ENCODE data around the gene DGKK.
"Not testable (repeated sequence)": the region's sequence is repeated elsewhere in the genome, so short reads cannot be mapped to it uniquely, and the experiment has no call there.

Gene DGKK

DNA sequence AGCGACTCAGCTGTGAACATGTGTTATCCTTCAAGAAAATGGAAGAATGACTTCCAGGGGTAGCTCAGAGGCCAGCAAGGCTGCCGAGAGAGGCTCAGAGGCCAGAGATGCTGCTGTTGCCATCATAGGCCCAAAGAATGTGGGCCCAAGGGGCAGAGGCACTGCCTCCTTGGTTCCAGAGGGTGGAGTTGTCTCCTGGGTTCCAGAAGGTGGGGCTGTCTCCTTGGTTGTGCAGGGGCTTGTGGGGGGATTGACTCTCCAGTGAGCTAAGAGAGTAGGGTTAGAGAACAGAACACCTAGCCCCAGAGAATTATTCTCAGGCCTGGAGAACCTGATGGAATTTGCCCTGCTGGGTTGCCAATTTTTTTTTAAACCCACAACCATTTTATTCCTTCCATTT is 62.6 kb downstream of the DGKK start:
- DNase-seq: no peak

DNA sequence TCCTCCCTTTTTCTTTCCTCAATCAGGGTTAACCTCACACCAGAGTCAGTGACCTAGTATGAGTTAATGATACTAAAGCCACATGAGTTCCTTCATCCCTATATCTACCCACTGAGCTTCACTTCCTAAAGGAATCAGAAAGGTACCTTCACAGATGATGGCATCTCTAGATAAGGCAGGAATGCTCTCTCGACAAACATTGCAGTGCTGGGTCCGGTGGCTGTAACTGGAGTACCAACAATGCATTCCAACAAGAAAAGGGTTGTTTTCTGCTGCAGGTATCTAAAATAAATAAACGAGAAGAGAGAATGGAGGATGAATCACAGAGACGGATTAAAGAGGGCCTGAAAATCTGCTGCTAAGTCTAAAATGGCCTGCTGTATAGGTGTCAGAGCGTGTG is 66.7 kb downstream of the DGKK start:
- no peak for DNase-seq

DNA sequence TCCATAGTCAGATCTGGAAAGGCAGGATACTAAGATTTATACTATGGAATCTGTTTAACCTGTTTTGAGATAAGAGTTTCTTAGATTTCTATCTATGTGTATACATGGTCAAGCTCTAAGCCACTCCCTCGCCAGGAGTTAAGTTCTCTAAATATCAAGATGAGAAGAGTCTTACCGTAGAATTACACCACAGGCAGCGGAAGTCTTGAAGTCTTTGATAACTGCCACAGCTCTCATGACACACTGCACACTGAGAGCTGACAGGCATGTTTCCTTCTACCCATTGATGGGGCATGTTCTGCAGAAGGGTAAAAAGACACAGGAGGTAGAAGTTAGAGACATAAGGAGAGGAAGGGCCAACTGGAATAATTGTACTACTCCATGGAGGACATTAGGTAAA is 67.7 kb downstream of the DGKK start:
- no peak for DNase-seq

DNA sequence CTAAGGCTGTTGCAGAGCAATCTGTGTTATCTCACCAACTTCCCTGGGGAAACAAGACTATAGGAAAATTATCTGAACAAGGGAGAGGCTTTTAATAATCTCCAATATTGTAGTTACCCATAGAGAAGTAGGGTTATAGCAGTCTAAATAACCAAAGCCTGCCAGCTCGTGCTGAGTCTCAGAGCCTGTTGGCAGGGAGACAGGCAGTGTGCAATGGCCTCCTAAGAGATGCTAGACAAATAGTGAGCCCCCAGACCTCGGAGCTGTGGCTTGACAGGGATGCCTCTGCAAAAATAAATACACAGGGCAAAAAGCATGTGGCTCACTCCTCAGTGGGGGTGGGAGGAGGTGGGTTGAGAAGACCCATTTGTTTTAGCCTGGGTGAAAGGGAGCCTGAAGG is 76.7 kb downstream of the DGKK start:
- DNase-seq: no peak

DNA sequence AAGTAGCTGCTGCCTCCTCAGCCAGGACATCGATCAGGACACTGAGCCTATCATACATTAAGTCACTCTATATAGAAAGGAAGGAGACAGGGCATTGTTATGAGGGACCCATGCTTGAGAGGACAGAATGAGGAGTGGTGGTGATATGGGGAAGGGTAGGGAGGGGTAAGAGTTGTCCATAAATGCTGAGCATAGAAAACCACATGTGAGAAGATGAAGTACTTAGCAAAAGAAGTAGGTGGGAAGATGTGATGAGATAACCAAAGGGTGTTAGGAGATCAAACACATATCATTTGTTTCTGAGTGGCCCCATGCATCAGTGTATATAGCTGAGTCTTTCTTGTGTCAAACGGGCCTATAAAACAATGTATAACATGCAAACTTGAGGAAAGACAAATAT is 84.1 kb downstream of the DGKK start:
- no peak for DNase-seq

DNA sequence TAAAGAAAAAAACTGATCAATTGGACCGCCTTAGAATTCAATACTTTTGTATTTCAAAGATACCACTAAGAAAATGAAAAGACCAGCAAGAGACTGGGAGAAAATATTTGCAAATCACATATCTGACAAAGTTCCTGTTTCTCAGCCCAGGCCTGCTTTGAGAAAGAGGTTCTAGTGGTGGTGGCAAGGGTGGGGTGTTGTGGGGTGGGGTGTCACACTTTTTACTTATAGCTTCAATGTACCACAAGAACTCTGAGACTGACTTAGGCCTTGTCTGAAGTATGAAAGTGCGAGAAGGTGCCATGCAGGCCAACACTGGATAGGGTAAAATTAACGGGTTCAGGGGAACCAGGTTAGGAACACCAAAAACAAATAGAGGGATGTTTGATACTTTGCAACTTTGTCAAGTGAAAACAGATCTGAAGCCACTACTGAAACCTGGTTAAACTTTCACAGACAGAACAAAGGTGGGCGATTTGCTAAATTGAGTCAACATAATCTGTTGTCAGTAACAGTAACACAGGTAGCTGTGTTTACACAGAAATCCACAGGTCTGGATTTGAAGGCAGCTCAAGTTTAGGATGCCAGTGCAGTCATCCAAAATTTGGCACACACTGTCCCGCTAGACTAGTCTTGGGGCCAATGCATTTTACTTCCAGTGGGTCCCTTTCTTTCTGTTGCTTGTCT is 88.8 kb downstream of the DGKK start:
- DNase-seq: no peak

DNA sequence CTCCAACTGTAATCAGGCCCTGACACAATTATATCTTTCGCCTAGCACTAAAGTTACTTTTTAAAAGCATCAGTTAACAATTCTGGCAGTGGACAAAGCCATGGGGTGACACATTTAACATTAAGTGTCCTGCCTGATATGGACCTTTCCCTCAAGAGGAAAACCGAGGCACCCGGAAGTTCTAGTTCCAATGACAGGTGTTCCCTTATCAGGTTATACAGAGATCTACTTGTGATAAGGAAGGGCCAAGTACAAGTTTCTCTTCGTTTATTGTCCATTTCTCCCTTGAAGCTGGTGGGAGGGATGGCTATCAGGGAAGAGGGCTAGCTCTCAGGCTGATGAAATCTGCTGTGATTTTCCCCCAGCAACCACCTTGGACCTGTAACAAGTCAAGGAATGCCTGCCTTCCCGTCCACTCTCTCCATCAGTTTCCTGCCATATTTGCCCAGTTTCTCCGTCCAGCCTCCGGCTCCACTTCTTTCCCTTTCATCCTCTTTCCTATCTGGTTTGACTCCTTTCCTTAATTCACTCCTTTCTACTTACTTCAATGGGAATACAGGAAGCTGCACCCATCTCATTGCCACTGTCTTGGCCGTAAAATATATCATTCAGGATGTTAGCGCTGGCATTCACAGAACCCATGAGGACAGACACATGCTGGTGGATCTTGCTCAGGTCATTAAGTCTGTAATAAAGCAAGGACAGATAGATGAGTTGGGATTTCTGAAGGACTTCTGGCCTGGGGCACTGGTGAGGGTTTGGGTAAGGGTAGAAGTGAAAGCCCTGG is 95.0 kb downstream of the DGKK start:
- DNase-seq: no peak

DNA sequence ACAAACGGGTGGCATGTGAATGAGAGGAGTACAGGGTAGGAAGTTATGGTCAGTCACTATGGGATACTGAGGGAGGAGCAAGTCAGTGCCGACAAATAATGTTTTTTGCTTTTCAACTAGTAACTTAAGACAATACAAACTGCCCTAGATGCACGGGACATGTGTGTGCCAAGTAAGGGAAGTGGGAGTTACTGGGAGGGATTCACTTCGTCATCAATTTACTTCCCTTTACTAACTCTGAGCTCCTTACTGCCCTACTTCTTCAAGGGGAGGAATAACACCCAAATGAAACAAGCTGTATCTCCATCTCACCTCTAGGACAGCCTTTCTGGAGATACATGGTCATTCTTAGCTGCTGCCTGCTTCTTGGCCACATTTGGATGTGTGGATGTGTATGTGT is 97.7 kb downstream of the DGKK start:
- DNase-seq: no peak

DNA sequence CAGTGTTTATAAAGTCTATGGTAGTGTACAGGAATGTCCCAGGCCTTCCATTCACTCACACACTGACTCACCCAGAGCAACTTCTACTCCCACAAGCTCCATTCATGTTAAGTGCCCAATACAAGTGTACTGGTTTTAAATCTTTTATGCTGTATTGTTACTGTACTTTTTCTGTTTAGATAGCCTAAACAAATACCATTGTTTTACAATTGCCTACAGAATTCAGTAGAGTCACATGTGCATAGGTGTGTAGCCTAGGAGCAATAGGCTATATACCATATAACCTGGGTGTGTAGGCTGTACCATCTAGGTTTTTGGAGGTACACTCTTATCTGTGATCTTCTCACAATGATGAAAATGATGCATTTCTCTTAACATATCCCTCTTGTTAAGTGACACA is 126.7 kb downstream of the DGKK start:
- DNase-seq: no peak

DNA sequence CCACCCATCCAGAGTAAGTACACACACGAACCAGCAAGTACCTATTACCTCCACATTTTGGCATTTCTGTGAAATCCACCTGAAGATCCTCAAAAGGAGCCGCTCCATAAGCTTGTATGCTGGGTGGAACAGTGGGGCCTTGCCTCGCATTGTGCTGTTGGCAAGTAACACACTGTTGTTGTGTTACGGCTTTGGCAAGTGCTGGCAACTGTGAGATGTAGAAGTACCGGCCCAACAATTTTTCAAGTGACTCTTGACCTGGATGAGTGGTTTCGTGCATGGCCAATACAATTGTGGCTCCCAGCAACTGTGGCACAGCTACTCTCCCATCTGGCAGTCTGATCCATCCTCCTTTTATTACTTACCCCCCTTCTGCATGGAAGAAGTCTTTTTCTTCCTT is 137.3 kb downstream of the DGKK start:
- no peak for DNase-seq

DNA sequence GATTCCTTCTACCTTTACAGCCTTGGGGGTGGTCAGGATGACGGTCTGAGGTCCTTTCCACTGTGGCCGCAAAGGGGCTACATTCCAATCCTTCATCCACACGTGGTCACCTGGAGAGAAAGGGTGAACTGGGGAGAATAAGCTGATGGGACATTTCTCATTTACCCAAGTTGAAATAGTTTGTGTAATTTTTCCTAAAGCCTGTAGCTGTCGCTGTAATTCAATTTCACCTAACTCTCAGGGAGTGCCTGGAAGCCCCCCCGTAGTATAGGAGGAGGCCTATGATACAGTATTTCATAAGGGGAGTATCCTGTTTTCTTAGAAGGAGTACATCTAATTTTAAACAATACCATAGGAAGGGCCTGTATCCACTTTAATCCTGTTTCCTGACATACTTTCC is 138.0 kb downstream of the DGKK start:
- DNase-seq: not testable (repeated sequence)

DNA sequence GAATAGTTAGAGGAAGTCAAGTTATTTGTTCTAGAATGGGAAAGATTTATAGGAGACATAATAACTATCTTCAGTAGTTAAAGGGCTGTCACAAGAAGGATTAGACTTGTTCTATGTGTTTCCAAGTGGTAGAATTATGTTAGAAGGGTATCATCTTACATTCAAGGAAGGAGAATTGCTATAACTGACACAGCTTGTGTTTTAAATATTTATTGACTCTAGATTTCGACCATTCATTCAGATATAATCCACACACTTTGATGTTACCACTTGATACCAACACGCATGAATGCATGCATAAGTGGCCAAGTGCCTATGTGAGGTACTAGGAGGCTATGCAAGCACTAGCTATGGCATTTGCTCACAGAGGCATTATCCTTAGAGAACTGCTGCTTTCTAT is 143.4 kb downstream of the DGKK start:
- no peak for DNase-seq

All from activated CD4-positive, alpha-beta T cell treated with anti-CD3 and anti-CD28 coated beads, Interleukin-2, amount 50 U/mL, for 48 hours (primary cell).